DMS153 treated with DMSO at 0.1 percent for 48 hours (cell line): ENCODE data around the gene AGRN.
"Not testable (repeated sequence)": the region's sequence is repeated elsewhere in the genome, so short reads cannot be mapped to it uniquely, and the experiment has no call there.

Experiments used
- DNase-seq: peaks from one replicate; lab custom pipeline; 2025; ENCODE audit not compliant: unreplicated experiment; lab: John Stamatoyannopoulos, UW

The AGRN gene

GRCh38 chr1:1000357-1001056 lies 19.4 kb upstream of the AGRN start:
- peak; percentile 68 for DNase-seq

- no peak for DNase-seq
Observed at GRCh38 chr1:1001057-1001783, 18.7 kb upstream of the AGRN start.

GRCh38 chr1:1003618-1004419 lies 16.1 kb upstream of the AGRN start:
- no peak for DNase-seq

- DNase-seq = no peak
Observed at GRCh38 chr1:1004420-1004779, 15.5 kb upstream of the AGRN start.

- DNase-seq = peak; percentile 69
Observed at GRCh38 chr1:1004780-1005697, 14.9 kb upstream of the AGRN start.

GRCh38 chr1:1005774-1006304 lies 14.1 kb upstream of the AGRN start:
- no peak for DNase-seq

GRCh38 chr1:1006305-1007159 lies 13.4 kb upstream of the AGRN start:
- DNase-seq = no peak

- DNase-seq = not testable (repeated sequence)
Observed at GRCh38 chr1:1010131-1010530, 9.8 kb upstream of the AGRN start.

GRCh38 chr1:1011396-1011949 lies 8.4 kb upstream of the AGRN start:
- DNase-seq = no peak

GRCh38 chr1:1012736-1013104 lies 7.2 kb upstream of the AGRN start:
- not testable (repeated sequence) for DNase-seq

- peak; percentile 83 for DNase-seq
Observed at GRCh38 chr1:1013105-1013921, 6.6 kb upstream of the AGRN start, which contains the start of gene ISG15. Gene ISG15, plus strand, starts transcription at chr1:1013497. Its CDS starts 77 bp downstream, at chr1:1013574.

- peak; percentile 85 for DNase-seq
Observed at GRCh38 chr1:1013922-1014648, 5.8 kb upstream of the AGRN start.

- DNase-seq = no peak
Observed at GRCh38 chr1:1014799-1015681, 4.9 kb upstream of the AGRN start.

- not testable (repeated sequence) for DNase-seq
Observed at GRCh38 chr1:1017397-1018320, 2.3 kb upstream of the AGRN start.

- not testable (repeated sequence) for DNase-seq
Observed at GRCh38 chr1:1018321-1018685, 1.6 kb upstream of the AGRN start.
